GM18909 (cell line): ENCODE results near the gene PCDHB11.
"Not testable (repeated sequence)": the region's sequence is repeated elsewhere in the genome, so short reads cannot be mapped to it uniquely, and the experiment has no call there.

Experiments used
- ATAC-seq: cut with Tn5 transposase; IDR thresholded peaks from one replicate; pipeline ENCODE4 v1.9.1; 2021; ENCODE audit warnings: mild to moderate bottlenecking; ENCODE audit not compliant: unreplicated experiment, poor library complexity

The PCDHB11 gene

DNA sequence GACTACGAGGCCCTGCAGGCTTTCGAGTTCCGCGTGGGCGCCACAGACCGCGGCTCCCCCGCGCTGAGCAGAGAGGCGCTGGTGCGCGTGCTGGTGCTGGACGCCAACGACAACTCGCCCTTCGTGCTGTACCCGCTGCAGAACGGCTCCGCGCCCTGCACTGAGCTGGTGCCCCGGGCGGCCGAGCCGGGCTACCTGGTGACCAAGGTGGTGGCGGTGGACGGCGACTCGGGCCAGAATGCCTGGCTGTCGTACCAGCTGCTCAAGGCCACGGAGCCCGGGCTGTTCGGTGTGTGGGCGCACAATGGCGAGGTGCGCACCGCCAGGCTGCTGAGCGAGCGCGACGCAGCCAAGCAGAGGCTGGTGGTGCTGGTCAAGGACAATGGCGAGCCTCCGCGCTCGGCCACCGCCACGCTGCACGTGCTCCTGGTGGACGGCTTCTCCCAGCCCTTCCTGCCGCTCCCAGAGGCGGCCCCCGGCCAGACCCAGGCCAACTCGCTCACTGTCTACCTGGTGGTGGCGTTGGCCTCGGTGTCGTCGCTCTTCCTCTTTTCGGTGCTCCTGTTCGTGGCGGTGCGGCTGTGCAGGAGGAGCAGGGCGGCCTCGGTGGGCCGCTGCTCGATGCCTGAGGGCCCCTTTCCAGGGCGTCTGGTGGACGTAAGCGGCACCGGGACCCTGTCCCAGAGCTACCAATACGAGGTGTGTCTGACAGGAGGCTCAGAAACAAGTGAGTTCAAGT is 15.1 kb upstream of the PCDHB11 start:
- not testable (repeated sequence) for ATAC-seq

DNA sequence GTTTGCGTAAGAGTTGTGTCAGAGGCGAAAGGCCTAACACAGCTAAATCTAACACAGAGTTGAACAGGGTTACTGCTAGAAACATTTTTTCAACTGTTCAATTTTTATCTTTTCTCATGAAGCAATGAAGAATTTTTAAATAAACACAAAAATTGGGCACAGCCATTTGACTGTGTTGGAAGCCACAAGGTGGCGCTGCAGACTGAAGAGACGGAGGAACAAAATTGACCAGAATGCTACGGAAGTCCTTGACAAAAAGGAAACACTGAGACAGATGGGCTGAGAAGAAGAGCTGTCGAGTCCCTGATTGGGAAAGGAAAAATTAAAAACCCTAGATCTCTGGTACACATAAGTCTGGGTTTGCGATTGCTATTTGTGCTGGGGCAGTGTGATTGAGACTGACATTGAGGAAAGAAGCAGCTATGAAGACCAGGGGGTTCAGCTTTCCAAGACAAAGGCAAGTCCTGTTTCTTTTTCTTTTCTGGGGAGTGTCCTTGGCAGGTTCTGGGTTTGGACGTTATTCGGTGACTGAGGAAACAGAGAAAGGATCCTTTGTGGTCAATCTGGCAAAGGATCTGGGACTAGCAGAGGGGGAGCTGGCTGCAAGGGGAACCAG is 12.4 kb upstream of the PCDHB11 start, which contains the start of gene PCDHB9:
Gene PCDHB9 (plus strand): TSS at position 265 of the 616 bp plus-strand sequence. CDS start 158 bp downstream, at position 423.
- no peak for ATAC-seq

- not testable (repeated sequence) for ATAC-seq
These were observed 10.7 kb upstream of the PCDHB11 start for GRCh38 chr5:141188682-141189081.

DNA sequence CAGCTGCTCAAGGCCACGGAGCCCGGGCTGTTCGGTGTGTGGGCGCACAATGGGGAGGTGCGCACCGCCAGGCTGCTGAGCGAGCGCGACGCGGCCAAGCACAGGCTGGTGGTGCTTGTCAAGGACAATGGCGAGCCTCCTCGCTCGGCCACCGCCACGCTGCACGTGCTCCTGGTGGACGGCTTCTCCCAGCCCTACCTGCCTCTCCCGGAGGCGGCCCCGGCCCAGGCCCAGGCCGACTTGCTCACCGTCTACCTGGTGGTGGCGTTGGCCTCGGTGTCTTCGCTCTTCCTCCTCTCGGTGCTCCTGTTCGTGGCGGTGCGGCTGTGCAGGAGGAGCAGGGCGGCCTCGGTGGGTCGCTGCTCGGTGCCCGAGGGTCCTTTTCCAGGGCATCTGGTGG is 10.3 kb upstream of the PCDHB11 start:
- not testable (repeated sequence) for ATAC-seq

DNA sequence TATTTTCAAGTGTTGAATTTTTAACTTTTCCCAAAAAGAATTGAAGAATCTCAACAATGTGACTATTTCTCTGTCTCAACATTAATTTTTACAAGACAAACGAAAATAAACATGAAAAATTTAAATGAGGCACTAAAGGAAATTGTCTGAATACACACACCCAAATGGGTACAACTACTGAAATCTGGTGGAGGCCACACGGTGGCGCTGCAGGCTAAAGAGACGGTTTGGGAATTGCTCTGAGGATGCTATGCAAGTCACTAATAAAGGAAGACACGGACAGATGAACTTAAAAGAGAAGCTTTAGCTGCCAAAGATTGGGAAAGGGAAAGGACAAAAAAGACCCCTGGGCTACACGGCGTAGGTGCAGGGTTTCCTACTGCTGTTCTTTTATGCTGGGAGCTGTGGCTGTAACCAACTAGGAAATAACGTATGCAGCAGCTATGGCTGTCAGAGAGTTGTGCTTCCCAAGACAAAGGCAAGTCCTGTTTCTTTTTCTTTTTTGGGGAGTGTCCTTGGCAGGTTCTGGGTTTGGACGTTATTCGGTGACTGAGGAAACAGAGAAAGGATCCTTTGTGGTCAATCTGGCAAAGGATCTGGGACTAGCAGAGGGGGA is 7.2 kb upstream of the PCDHB11 start, which contains the start of gene PCDHB10:
Gene PCDHB10 (plus strand): TSS at position 244 of the 616 bp plus-strand sequence. CDS start 200 bp downstream, at position 444.
- no peak for ATAC-seq

GRCh38 chr5:141194332-141194731 is 5.1 kb upstream of the PCDHB11 start:
- ATAC-seq: not testable (repeated sequence)

GRCh38 chr5:141196363-141196762 is 3.1 kb upstream of the PCDHB11 start:
- ATAC-seq: no peak

- ATAC-seq: not testable (repeated sequence)
These were observed 1.7 kb downstream of the PCDHB11 start for GRCh38 chr5:141201126-141201525.

DNA sequence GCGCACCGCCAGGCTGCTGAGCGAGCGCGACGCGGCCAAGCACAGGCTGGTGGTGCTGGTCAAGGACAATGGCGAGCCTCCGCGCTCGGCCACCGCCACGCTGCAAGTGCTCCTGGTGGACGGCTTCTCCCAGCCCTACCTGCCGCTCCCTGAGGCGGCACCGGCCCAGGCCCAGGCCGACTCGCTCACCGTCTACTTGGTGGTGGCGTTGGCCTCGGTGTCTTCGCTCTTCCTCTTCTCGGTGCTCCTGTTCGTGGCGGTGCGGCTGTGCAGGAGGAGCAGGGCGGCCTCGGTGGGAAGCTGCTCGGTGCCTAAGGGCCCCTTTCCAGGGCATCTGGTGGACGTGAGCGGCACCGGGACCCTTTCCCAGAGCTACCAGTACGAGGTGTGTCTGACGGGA is 2.2 kb downstream of the PCDHB11 start:
- not testable (repeated sequence) for ATAC-seq

DNA sequence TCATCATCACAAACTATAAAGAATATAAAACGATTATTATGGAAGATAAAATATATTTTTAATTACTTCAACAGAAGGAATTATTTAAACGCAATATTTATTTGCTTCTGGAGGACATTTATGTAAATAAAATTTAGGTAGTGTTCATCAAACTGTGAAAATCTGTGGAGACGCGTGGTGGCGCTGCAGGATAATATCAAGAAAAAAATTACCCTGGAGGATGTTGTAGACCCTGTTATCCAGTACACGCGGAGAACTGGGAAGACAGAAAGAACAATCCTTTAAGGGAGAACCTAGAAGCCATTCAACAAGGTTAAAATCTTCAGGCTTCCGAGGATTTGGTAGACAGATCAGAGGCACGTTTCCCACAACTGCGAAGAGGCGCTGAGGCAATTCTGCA is 9.1 kb downstream of the PCDHB11 start, which contains the start of gene PCDHB12:
Gene PCDHB12 (plus strand): TSS at position 242 of the 400 bp plus-strand sequence. CDS start 189 bp downstream, outside the sequence.
- no peak for ATAC-seq

DNA sequence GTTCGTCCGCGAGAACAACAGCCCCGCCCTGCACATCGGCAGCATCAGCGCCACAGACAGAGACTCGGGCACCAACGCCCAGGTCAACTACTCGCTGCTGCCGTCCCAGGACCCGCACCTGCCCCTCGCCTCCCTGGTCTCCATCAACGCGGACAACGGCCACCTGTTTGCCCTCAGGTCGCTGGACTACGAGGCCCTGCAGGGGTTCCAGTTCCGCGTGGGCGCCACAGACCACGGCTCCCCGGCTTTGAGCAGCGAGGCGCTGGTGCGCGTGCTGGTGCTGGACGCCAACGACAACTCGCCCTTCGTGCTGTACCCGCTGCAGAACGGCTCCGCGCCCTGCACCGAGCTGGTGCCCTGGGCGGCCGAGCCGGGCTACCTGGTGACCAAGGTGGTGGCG is 10.9 kb downstream of the PCDHB11 start:
- ATAC-seq: not testable (repeated sequence)

- ATAC-seq: not testable (repeated sequence)
These were observed 11.4 kb downstream of the PCDHB11 start for GRCh38 chr5:141210849-141211248.

DNA sequence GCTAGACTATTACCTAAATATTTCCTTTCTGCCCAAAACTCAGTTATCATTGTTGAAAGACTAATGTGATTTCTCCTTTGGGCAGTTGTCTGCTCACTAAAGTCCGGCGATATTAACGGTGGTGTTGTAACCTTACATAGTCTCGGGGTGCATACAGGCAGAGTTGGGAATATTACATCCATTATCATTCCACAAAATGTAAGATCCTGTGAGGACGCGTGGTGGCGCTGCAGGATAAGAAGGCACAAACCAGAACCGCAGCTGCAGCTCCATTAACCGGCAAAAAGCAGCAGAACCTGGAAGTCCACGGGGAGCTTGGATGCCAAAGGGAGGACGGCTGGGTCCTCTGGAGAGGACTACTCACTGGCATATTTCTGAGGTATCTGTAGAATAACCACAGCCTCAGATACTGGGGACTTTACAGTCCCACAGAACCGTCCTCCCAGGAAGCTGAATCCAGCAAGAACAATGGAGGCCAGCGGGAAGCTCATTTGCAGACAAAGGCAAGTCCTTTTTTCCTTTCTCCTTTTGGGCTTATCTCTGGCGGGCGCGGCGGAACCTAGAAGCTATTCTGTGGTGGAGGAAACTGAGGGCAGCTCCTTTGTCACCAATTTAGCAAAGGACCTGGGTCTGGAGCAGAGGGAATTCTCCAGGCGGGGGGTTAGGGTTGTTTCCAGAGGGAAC is 14.4 kb downstream of the PCDHB11 start, which contains the start of gene PCDHB13:
Gene PCDHB13 (plus strand): TSS at position 264 of the 684 bp plus-strand sequence. CDS start 205 bp downstream, at position 469.
- ATAC-seq: not testable (repeated sequence)

- ATAC-seq: not testable (repeated sequence)
These were observed 15.2 kb downstream of the PCDHB11 start for GRCh38 chr5:141214583-141214982.

GRCh38 chr5:141215504-141215903 is 16.1 kb downstream of the PCDHB11 start:
- ATAC-seq: not testable (repeated sequence)

- ATAC-seq: not testable (repeated sequence)
These were observed 16.6 kb downstream of the PCDHB11 start for GRCh38 chr5:141216035-141216434.

- ATAC-seq: no peak
These were observed 23.8 kb downstream of the PCDHB11 start, which contains the start of gene PCDHB14 for GRCh38 chr5:141223112-141223783. Gene PCDHB14 (plus strand): TSS chr5:141223343. CDS start chr5:141223506, 163 bp downstream.

DNA sequence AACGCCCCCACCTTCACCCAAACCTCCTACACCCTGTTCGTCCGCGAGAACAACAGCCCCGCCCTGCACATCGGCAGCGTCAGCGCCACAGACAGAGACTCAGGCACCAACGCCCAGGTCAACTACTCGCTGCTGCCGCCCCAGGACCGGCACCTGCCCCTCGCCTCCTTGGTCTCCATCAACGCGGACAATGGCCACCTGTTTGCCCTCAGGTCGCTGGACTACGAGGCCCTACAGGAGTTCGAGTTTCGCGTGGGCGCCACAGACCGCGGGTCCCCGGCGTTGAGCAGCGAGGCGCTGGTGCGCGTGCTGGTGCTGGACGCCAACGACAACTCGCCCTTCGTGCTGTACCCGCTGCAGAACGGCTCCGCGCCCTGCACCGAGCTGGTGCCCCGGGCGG is 25.4 kb downstream of the PCDHB11 start:
- not testable (repeated sequence) for ATAC-seq

- not testable (repeated sequence) for ATAC-seq
These were observed 26.0 kb downstream of the PCDHB11 start for GRCh38 chr5:141225421-141225820.
